GM12801 (cell line): ENCODE data around the gene CNTF.

ENCODE experiments used
- CTCF ChIP-seq: IDR thresholded peaks from one replicate; pipeline ENCODE4 v1.5.1; 2011; ENCODE audit warnings: control low read depth; ENCODE audit not compliant: insufficient read length; ENCODE audit errors: extremely low read depth

The CNTF gene

GRCh38 chr11:58622344-58622743 lies at the start of gene CNTF:
CNTF (plus strand) TSS chr11:58622665; CDS start chr11:58622753, 88 bp downstream.
- TF ChIP-seq CTCF: no peak

- no peak for TF ChIP-seq CTCF
These were observed 48.9 kb upstream of the CNTF start for GRCh38 chr11:58573451-58574104.

- no peak for TF ChIP-seq CTCF
These were observed 47.6 kb upstream of the CNTF start for GRCh38 chr11:58574881-58575280.

- TF ChIP-seq CTCF: no peak
These were observed 47.0 kb upstream of the CNTF start, which contains the start of gene LPXN for GRCh38 chr11:58575377-58576020. LPXN (minus strand) TSS chr11:58575856; CDS start chr11:58575772, 84 bp downstream.

- TF ChIP-seq CTCF: no peak
These were observed 45.5 kb upstream of the CNTF start for GRCh38 chr11:58576887-58577471.

GRCh38 chr11:58577555-58578135 lies 44.8 kb upstream of the CNTF start:
- TF ChIP-seq CTCF: no peak

- no peak for TF ChIP-seq CTCF
These were observed 44.3 kb upstream of the CNTF start for GRCh38 chr11:58578136-58578634.
